Activated B cell treated with CpG ODN at 0.5 μM for 24 hours (primary cell): ENCODE measurements around the gene MACROD2. TPM values are rescaled to one million over a fixed set of nuclear protein-coding genes. Genes with fewer than 3 reads are reported as not detected.

Source experiments
- ATAC-seq: fragments of 200-7000 bp; cut with Tn5 transposase; one replicate; pipeline ENCODE4 v1.10.0; 2021; ENCODE audit warnings: low read depth, mild to moderate bottlenecking, moderate library complexity
- CTCF ChIA-PET: fragments of 350-600 bp; sonication (Branson Sonifier 250); formaldehyde crosslinking; loops from one replicate; lab custom pipeline; 2021; ENCODE audit warnings: antibody characterized with exemption; lab: Charles Lee
- POLR2A ChIA-PET: fragments of 350-600 bp; sonication (Branson Sonifier 250); formaldehyde crosslinking; loops from one replicate; lab custom pipeline; 2021; ENCODE audit warnings: antibody characterized with exemption; lab: Charles Lee
- DNase-seq: peaks from one replicate; pipeline ENCODE4 v3.0.0; 2022
- H3K27ac Mint-ChIP-seq: one replicate; pipeline ENCODE4 v1.8.0; 2020; ENCODE audit warnings: mixed read lengths
- H3K27me3 Mint-ChIP-seq: one replicate; pipeline ENCODE4 v1.8.0; 2021; ENCODE audit warnings: mixed read lengths
- H3K36me3 Mint-ChIP-seq: one replicate; pipeline ENCODE4 v1.8.0; 2021; ENCODE audit warnings: low read depth, mixed read lengths
- H3K4me1 Mint-ChIP-seq: one replicate; pipeline ENCODE4 v1.8.0; 2021; ENCODE audit warnings: mixed read lengths
- H3K4me3 Mint-ChIP-seq: one replicate; pipeline ENCODE4 v1.8.0; 2020; ENCODE audit warnings: mild to moderate bottlenecking, mixed read lengths
- H3K9me3 Mint-ChIP-seq: one replicate; pipeline ENCODE4 v1.8.0; 2020; ENCODE audit warnings: mixed read lengths
- CTCF ChIP-seq: fragments of 200-600 bp; IDR thresholded peaks from one replicate; pipeline ENCODE4 v1.8.0; 2022; ENCODE audit warnings: antibody characterized with exemption, mild to moderate bottlenecking
- intact Hi-C: fragments of 100-400 bp; cut with micrococcal nuclease; formaldehyde crosslinking; loops from one replicate; pipeline ENCODE4 v1.15.1; 2024
- total RNA-seq: library from RNA; stranded (reverse); gene quantifications from 2 replicates; pipeline ENCODE4 v1.2.3, GENCODE V29; 2022

Gene MACROD2
- total RNA-seq, 1 donor from 2014 or later, result 55.1 TPM

- Mint-ChIP-seq H3K36me3 (peaks cover 11% of the 10 kb centered on the region), H3K27ac (peak overlapping the region; percentile 86), H3K9me3 (peaks cover 6% of the 10 kb centered on the region), H3K4me3 (peak overlapping the region; percentile 75), H3K27me3 (no peaks in the 10 kb centered on the region), H3K4me1 (peaks cover 61% of the 10 kb centered on the region)
- TF ChIP-seq CTCF, result no peak
- POLR2A ChIA-PET, result interaction anchor here (0.6 to 1.2 kb wide), 2 partner anchors 10 to 49 kb away, joined by 3 read pairs; no protein-coding TSS in a partner anchor
- ATAC-seq, result peak; percentile 90
- DNase-seq, result peak; percentile 17
- intact Hi-C loops, result loop anchor here (1.0 to 10.0 kb wide), 3 partner anchors 14 to 1602 kb away; partner anchors contain the start of gene FLRT3
- CTCF ChIA-PET, result no interaction called here
Measured at GRCh38 chr20:15937179-15937578, 1941.9 kb downstream of the MACROD2 start.

GRCh38 chr20:15938847-15939246, 1943.5 kb downstream of the MACROD2 start:
- H3K27me3 Mint-ChIP-seq, result no peaks in the 10 kb centered on the region
- peaks cover 57% of the 10 kb centered on the region for H3K4me1 Mint-ChIP-seq
- DNase-seq (no peak), ATAC-seq (peak; percentile 13)
- H3K36me3 Mint-ChIP-seq, result peaks cover 11% of the 10 kb centered on the region
- H3K4me3 Mint-ChIP-seq, result peak overlapping the region; percentile 52
- ChIA-PET POLR2A (interaction anchor here (0.6 kb wide), 1 partner anchor 56 kb away, joined by 3 read pairs; no protein-coding TSS in a partner anchor), CTCF (interaction anchor here (0.7 kb wide), 1 partner anchor 303 kb away, joined by 3 read pairs; no protein-coding TSS in a partner anchor)
- TF ChIP-seq CTCF, result no peak
- H3K9me3 Mint-ChIP-seq, result peaks cover 6% of the 10 kb centered on the region
- peak overlapping the region; percentile 71 for H3K27ac Mint-ChIP-seq
- intact Hi-C loops, result loop anchor here (10.0 kb wide), 2 partner anchors 536 to 1604 kb away; partner anchors contain the start of gene FLRT3

GRCh38 chr20:15940127-15940526, 1944.8 kb downstream of the MACROD2 start:
- CTCF ChIA-PET, result no interaction called here
- Mint-ChIP-seq H3K27me3 (no peaks in the 10 kb centered on the region), H3K9me3 (peaks cover 6% of the 10 kb centered on the region), H3K4me1 (peaks cover 56% of the 10 kb centered on the region), H3K36me3 (peaks cover 11% of the 10 kb centered on the region), H3K27ac (no peak overlapping the region), H3K4me3 (no peak overlapping the region)
- POLR2A ChIA-PET, result no interaction called here
- DNase-seq, result no peak
- intact Hi-C loops, result no loop called here
- no peak for ATAC-seq
- TF ChIP-seq CTCF, result no peak

GRCh38 chr20:15942130-15942529, 1946.8 kb downstream of the MACROD2 start:
- Mint-ChIP-seq H3K27me3 (no peaks in the 10 kb centered on the region), H3K9me3 (peaks cover 6% of the 10 kb centered on the region), H3K36me3 (peaks cover 11% of the 10 kb centered on the region), H3K27ac (peak overlapping the region; percentile 21), H3K4me3 (no peak overlapping the region), H3K4me1 (peaks cover 50% of the 10 kb centered on the region)
- CTCF ChIA-PET, result no interaction called here
- no peak for DNase-seq
- POLR2A ChIA-PET, result no interaction called here
- no peak for TF ChIP-seq CTCF
- ATAC-seq, result no peak
- intact Hi-C loops, result no loop called here

- POLR2A ChIA-PET, result no interaction called here
- no peaks in the 10 kb centered on the region for H3K27me3 Mint-ChIP-seq
- no peak for TF ChIP-seq CTCF
- no peak for ATAC-seq
- H3K4me3 Mint-ChIP-seq, result no peak overlapping the region
- no peak overlapping the region for H3K27ac Mint-ChIP-seq
- no peak for DNase-seq
- H3K36me3 Mint-ChIP-seq, result no peaks in the 10 kb centered on the region
- intact Hi-C loops, result no loop called here
- CTCF ChIA-PET, result no interaction called here
- no peaks in the 10 kb centered on the region for H3K9me3 Mint-ChIP-seq
- peaks cover 25% of the 10 kb centered on the region for H3K4me1 Mint-ChIP-seq
Measured at GRCh38 chr20:15945289-15945688, 1950.0 kb downstream of the MACROD2 start.
